ENCODE data around the gene PRRT2. TPM values are rescaled to one million over a fixed set of nuclear protein-coding genes. Genes with fewer than 3 reads are reported as not detected.

The PRRT2 gene
- total RNA-seq, 1 donor: 1.4 TPM

- H3K27me3 ChIP-seq (ENCODE audit: insufficient read depth, low read length): no peaks in the 10 kb centered on the region
- peak; percentile 6 for DNase-seq (ENCODE audit: insufficient read length, low spot score, missing footprints)
- no peak overlapping the region for H3K4me2 ChIP-seq (ENCODE audit: insufficient read depth, low read length)
- H3K27ac ChIP-seq (ENCODE audit: low read depth, low read length): no peak overlapping the region
- H3K36me3 ChIP-seq (ENCODE audit: insufficient read depth, low read length): peaks cover 86% of the 10 kb centered on the region
- H3K4me1 ChIP-seq (ENCODE audit: insufficient read depth, low read length): no peaks in the 10 kb centered on the region
- no peak overlapping the region for H3K4me3 ChIP-seq (ENCODE audit: insufficient read depth, low read length)
- peaks cover 17% of the 10 kb centered on the region for H3K79me2 ChIP-seq (ENCODE audit: insufficient read depth, low read length)
- TF ChIP-seq CTCF (IDR thresholded peaks at IDR 0.05; ENCODE audit: extremely low read depth, low read depth, low read length): no peak
- H2AFZ ChIP-seq (ENCODE audit: low read length): no peak overlapping the region
- H4K20me1 ChIP-seq (ENCODE audit: insufficient read depth, low read length): peaks cover 17% of the 10 kb centered on the region
- H3K9me3 ChIP-seq (ENCODE audit: low read depth, low read length): no peaks in the 10 kb centered on the region
Measured at GRCh38 chr16:29836623-29837022, 24.6 kb downstream of the PRRT2 start.

- Histone ChIP-seq H2AFZ (ENCODE audit: low read length) (no peak overlapping the region), H3K36me3 (ENCODE audit: insufficient read depth, low read length) (peaks cover 91% of the 10 kb centered on the region), H3K27me3 (ENCODE audit: insufficient read depth, low read length) (no peaks in the 10 kb centered on the region), H4K20me1 (ENCODE audit: insufficient read depth, low read length) (peaks cover 15% of the 10 kb centered on the region), H3K9me3 (ENCODE audit: low read depth, low read length) (no peaks in the 10 kb centered on the region), H3K4me3 (ENCODE audit: insufficient read depth, low read length) (no peak overlapping the region), H3K27ac (ENCODE audit: low read depth, low read length) (no peak overlapping the region), H3K4me1 (ENCODE audit: insufficient read depth, low read length) (no peaks in the 10 kb centered on the region), H3K79me2 (ENCODE audit: insufficient read depth, low read length) (peaks cover 16% of the 10 kb centered on the region), H3K4me2 (ENCODE audit: insufficient read depth, low read length) (no peak overlapping the region)
- TF ChIP-seq CTCF (IDR thresholded peaks at IDR 0.05; ENCODE audit: extremely low read depth, low read depth, low read length): no peak
- peak; percentile 66 for DNase-seq (ENCODE audit: insufficient read length, low spot score, missing footprints)
Measured at GRCh38 chr16:29837841-29838240, 25.8 kb downstream of the PRRT2 start.

- H3K27ac ChIP-seq (ENCODE audit: low read depth, low read length): no peak overlapping the region
- no peaks in the 10 kb centered on the region for H3K4me1 ChIP-seq (ENCODE audit: insufficient read depth, low read length)
- H3K36me3 ChIP-seq (ENCODE audit: insufficient read depth, low read length): peaks cover 86% of the 10 kb centered on the region
- H3K9me3 ChIP-seq (ENCODE audit: low read depth, low read length): no peaks in the 10 kb centered on the region
- H2AFZ ChIP-seq (ENCODE audit: low read length): no peak overlapping the region
- no peaks in the 10 kb centered on the region for H3K27me3 ChIP-seq (ENCODE audit: insufficient read depth, low read length)
- no peak for TF ChIP-seq CTCF (IDR thresholded peaks at IDR 0.05; ENCODE audit: extremely low read depth, low read depth, low read length)
- H4K20me1 ChIP-seq (ENCODE audit: insufficient read depth, low read length): peaks cover 6% of the 10 kb centered on the region
- peak; percentile 2 for DNase-seq (ENCODE audit: insufficient read length, low spot score, missing footprints)
- no peak overlapping the region for H3K4me2 ChIP-seq (ENCODE audit: insufficient read depth, low read length)
- H3K79me2 ChIP-seq (ENCODE audit: insufficient read depth, low read length): peaks cover 5% of the 10 kb centered on the region
- no peak overlapping the region for H3K4me3 ChIP-seq (ENCODE audit: insufficient read depth, low read length)
Measured at GRCh38 chr16:29839822-29840221, 27.8 kb downstream of the PRRT2 start.

GRCh38 chr16:29840240-29840639 is 28.2 kb downstream of the PRRT2 start:
- peaks cover 86% of the 10 kb centered on the region for H3K36me3 ChIP-seq (ENCODE audit: insufficient read depth, low read length)

More at GRCh38 chr16:29840240-29840639, 28.2 kb downstream of the PRRT2 start:
- no peak for TF ChIP-seq CTCF (IDR thresholded peaks at IDR 0.05; ENCODE audit: extremely low read depth, low read depth, low read length)
- Histone ChIP-seq H3K4me3 (ENCODE audit: insufficient read depth, low read length) (no peak overlapping the region), H3K4me1 (ENCODE audit: insufficient read depth, low read length) (no peaks in the 10 kb centered on the region), H2AFZ (ENCODE audit: low read length) (no peak overlapping the region), H3K27me3 (ENCODE audit: insufficient read depth, low read length) (no peaks in the 10 kb centered on the region), H3K79me2 (ENCODE audit: insufficient read depth, low read length) (peaks cover 3% of the 10 kb centered on the region), H4K20me1 (ENCODE audit: insufficient read depth, low read length) (peaks cover 5% of the 10 kb centered on the region), H3K27ac (ENCODE audit: low read depth, low read length) (no peak overlapping the region), H3K4me2 (ENCODE audit: insufficient read depth, low read length) (no peak overlapping the region), H3K9me3 (ENCODE audit: low read depth, low read length) (no peaks in the 10 kb centered on the region)
- peak; percentile 41 for DNase-seq (ENCODE audit: insufficient read length, low spot score, missing footprints)
